ENCODE measurements around the gene RSPH1.

The RSPH1 gene

GRCh38 chr21:42512346-42513034 lies 16.5 kb upstream of the RSPH1 start:
- no peak for DNase-seq

GRCh38 chr21:42509244-42509643 lies 13.2 kb upstream of the RSPH1 start:
- no peak for DNase-seq

DNA sequence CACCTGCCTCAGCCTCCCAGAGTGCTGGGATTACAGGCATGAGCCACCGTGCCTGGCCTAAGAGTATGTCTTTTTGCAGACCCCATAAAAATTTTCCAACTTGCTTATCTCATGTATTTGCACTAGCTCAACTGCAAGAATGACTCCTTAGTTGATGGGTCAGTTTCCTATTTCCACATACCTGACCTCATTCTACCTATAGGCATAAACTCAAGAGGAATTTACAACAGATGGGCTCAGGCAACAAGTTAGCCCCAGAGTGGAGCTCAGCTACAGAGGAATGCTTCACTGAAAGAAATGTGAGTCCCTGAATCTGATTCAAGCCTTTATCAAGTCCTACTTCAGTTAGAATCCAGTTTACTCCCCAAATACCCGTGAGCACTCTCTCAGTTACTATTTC lies 12.3 kb upstream of the RSPH1 start:
- DNase-seq: no peak

DNA sequence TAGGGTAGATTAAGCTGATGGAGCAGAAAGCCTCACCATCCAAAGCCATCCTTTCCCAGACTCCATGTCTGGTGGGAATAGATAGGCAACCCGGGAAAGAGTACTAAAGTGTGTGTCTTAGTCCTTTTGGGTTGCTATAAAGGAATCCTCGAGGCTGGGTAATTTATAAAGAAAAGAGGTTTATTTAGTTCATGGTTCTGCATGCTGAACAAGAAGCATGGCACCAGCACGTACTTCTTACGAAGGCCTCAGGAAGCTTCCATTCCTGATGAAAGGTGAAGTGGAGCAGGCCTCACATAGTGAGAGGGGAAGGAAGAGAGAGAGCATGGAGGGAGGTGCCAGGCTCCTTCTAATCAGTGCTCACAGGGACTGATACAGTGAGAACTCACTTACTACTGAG lies 11.4 kb upstream of the RSPH1 start:
- no peak for DNase-seq

GRCh38 chr21:42505090-42505726 lies 9.2 kb upstream of the RSPH1 start:
- no peak for DNase-seq

DNA sequence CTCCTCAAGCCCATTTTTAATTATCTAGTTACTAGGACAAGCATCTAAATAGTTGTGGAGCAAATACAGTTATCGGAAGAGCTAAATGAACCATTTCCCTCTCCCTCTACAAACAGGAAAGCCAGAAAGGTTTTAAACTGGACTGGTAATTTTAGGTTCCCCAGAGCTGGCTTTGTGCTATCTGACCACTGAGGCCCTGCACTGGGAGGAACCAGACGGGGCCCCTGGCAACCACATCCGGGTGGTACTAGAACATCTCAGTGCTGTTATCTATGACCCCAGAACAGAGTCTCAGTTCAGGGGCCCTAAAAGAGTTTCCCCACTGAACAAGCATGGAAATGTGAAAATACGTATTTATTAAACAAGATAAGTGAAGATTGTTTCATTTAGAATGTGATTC lies 7.7 kb upstream of the RSPH1 start:
- DNase-seq: no peak

DNA sequence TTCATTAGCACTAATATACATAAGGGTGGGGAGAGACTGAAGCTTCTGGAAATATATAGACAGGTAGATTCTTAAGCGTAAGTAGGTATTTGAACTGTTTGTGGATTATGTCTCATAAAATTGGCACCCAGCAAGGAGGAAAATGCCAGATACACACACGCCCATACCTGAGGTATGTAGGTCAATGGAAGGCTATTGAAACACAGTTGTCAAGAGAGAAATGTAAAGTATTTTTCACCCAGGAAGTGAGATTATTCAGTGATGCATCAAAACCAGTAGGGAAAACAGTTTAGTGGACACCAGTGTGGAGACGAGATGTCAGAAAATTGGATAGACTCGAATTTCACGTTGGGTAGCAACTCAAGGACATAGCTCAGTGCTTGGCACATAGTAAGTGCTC lies 4.7 kb upstream of the RSPH1 start:
- no peak for DNase-seq

DNA sequence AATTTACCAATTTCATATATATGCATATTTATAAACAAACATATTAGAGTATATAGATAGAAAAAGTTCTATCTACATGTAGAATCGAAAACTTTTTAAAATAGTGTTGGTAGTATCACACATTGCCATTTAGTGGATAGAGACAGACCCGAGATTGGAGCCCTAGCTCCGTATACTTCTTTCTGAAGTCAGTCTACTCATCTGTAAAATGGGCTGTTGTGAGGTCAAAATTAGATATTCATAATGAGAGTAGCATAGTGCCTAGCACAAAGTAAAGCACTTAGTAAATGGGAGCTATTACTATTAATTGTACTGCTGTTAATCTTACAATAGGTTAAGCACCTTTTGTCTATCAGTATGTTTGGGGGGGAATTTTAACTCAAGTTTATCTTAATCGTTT lies 4.2 kb upstream of the RSPH1 start:
- no peak for DNase-seq

GRCh38 chr21:42499444-42500112 lies 3.6 kb upstream of the RSPH1 start:
- no peak for DNase-seq

GRCh38 chr21:42498012-42498411 lies 2.0 kb upstream of the RSPH1 start:
- no peak for DNase-seq

GRCh38 chr21:42496839-42497202 lies 797 bp upstream of the RSPH1 start:
- no peak for DNase-seq

DNA sequence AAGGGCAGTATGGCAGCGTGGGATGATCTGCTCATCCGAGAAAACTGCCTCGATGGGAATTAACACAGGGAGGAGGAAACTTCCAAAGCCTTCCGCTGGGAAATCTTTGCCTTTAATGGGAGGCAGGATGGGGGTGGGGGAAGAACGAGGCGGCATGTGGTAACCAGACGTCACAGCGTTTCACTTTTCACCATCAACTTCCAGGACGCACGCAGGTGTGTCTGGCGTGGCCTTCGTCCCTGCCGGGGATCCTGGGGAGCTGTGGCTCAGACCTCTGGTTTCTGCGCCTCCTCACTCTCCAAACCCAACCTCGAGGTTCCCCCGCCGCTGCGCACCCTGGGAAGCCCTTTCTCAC lies 282 bp downstream of the RSPH1 start:
- DNase-seq: no peak

- no peak for DNase-seq
These were observed 997 bp downstream of the RSPH1 start for GRCh38 chr21:42495027-42495426.

- no peak for DNase-seq
These were observed 2.6 kb downstream of the RSPH1 start for GRCh38 chr21:42493109-42494060.

DNA sequence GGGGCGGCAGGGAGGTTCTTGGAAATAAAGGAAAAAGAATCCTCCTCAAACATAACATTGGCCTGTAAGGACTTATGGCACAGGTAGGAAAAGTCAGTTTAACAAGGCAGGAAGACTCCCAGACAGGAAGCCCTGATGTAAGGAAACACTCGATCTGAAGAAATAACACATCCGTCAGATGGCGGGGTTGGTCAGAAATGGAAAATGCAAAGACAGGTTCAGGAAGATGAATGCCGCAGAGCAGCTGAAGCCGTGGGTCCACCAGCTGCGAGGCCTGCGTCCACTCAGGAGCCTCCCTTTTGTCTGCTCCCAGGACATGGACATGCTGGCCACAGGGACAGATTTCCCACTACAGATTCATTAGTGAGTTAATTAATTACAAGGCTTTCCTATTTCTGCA lies 3.8 kb downstream of the RSPH1 start:
- no peak for DNase-seq

DNA sequence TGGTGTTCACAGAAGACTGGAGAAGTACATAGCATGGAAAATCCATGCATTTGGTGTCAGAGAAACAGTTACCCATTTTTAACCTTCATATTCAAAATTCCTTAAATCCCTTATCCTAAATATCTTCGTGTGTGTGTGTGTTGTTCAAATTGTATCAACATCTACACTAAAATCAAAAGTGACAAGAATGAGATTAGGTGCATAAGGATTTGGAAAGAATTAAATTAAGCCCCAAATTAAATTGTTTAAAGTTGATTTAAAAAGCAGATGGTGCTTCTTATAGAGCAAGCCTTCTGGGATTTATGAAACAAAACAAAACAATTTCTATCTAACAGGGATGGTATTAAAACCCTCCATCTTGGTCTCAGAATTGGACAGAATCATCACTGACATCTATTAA lies 4.7 kb downstream of the RSPH1 start:
- no peak for DNase-seq

- no peak for DNase-seq
These were observed 5.3 kb downstream of the RSPH1 start for GRCh38 chr21:42490720-42491119.

GRCh38 chr21:42489991-42490390 lies 6.0 kb downstream of the RSPH1 start:
- no peak for DNase-seq

- DNase-seq: no peak
These were observed 6.9 kb downstream of the RSPH1 start for GRCh38 chr21:42489006-42489563.

DNA sequence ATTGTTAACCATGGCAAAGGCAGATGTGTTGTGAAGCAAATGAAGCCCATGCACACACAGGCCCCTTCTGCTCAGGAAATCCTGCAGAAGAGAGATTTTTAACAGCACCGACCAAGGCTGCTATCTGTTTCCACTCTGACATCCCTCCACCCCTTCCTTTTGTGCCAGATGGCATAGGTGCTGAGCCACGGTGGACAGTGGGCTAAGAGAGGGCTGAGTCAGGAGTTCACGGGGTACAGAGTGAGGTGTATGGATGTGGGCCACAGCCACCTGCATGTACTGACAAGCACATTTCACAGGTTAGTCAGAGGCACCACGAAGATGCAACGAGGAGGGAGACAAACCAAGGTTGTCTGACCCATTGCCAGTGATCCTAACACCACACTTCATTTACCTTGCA lies 9.5 kb downstream of the RSPH1 start:
- DNase-seq: no peak

DNA sequence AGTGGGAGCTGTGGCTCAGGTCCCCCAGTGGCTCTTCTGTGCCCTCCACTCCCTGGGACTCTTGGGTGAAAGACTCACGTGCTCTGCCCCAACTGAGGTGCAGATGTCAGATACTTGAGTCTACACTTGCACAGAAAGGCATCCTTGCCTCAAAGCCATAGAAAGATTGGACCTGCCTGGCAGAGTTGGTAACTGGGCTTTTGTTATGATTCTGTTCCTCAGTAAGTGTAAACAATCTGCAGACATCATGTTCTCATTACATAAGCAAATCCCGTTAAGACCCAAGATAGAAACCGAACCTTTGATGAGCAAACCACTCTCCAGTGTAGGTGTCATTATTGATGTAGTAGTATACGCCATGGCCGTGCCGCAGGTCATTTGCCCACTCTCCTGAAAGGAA lies 10.0 kb downstream of the RSPH1 start:
- DNase-seq: no peak

DNA sequence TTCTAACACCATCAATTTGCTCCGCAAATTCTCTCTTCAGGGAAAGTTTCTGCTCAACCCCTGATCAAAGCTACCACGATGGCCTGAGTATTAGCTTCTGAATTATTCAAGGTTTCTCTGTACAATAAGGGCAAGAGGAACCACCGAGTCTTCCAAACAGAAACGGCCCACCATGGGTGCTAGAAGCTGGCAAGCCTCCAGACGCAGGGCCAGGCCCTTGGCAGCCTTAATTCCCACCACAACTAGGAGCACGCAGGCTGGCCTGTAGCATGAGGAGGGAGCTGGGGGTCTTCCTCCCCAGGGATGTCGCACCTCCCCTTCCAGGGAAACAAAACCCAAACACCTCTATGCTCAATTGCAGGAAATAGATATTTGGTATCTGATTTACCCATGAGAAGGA lies 11.1 kb downstream of the RSPH1 start:
- DNase-seq: no peak

GRCh38 chr21:42481169-42481568 lies 14.9 kb downstream of the RSPH1 start:
- no peak for DNase-seq

All from activated CD4-positive, alpha-beta T cell treated with anti-CD3 and anti-CD28 coated beads, Interleukin-2, amount 50 U/mL, for 48 hours (primary cell).